ENCODE measurements around the gene ABLIM1. TPM values are rescaled to one million over a fixed set of nuclear protein-coding genes. Genes with fewer than 3 reads are reported as not detected.
A peak's percentile ranks its signal among the peaks of the same experiment; 100 is the strongest.

The ABLIM1 gene
- total and polyA plus RNA-seq, 8 donors = 52.7 to 195 (median 65.5) TPM

GRCh38 chr10:114682121-114682520, 24.0 kb upstream of the ABLIM1 start:
- DNase-seq (no peak), ATAC-seq (no peak)
- H3K27ac ChIP-seq = peak overlapping the region; percentile 68 to 71
- peak overlapping the region in 1 of 2 donors; percentile 35 for H3K4me3 ChIP-seq
- no peaks in the 10 kb centered on the region for H3K9me3 ChIP-seq
- intact Hi-C loops (cut with DNase I) = no loop called here
- H3K4me1 ChIP-seq = peaks cover 29 to 47% of the 10 kb centered on the region in 2 donors
- TF ChIP-seq CTCF (IDR thresholded peaks at IDR 0.05) = no peak
- no peaks in the 10 kb centered on the region for H3K27me3 ChIP-seq
- no peaks in the 10 kb centered on the region for H3K36me3 ChIP-seq

GRCh38 chr10:114681542-114681941, 23.5 kb upstream of the ABLIM1 start:
- no peaks in the 10 kb centered on the region for H3K9me3 ChIP-seq
- intact Hi-C loops (cut with DNase I) = no loop called here
- no peak for TF ChIP-seq CTCF (IDR thresholded peaks at IDR 0.05)
- no peaks in the 10 kb centered on the region for H3K36me3 ChIP-seq
- DNase-seq (no peak), ATAC-seq (no peak)
- no peak overlapping the region for H3K27ac ChIP-seq
- no peak overlapping the region for H3K4me3 ChIP-seq
- no peaks in the 10 kb centered on the region for H3K27me3 ChIP-seq
- H3K4me1 ChIP-seq = peaks cover 29 to 46% of the 10 kb centered on the region in 2 donors

DNA sequence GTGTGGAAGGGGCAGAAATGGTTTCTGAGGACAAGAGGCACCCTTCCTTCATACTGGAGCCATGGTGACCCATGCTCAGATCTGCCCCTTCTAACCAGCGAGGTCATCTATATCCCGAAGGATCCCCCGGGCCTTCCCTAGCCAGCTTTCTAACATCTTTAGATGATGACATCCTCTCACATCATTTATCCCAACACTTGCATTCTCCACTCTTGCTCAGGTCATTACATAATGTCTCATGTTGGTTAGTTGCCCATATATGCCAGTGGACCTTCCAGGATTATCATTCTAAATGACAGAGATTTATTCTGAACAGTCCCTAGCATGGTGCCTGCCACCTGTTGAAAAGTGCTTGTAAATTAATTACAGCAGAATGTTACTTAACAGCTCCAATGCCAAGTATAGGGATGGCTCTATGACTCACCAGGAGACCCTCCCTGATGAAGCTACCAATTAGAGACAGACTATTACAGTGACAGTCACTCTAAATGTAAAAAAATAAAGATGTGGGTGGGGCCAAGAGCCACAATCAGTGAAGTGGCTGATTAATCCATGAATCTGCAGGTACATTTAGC, 22.6 kb upstream of the ABLIM1 start:
- no peak for ATAC-seq
- TF ChIP-seq CTCF (IDR thresholded peaks at IDR 0.05) = no peak
- intact Hi-C loops (cut with DNase I) = no loop called here
- H3K9me3 ChIP-seq = no peaks in the 10 kb centered on the region
- DNase-seq = no peak
- no peaks in the 10 kb centered on the region for H3K36me3 ChIP-seq
- no peak overlapping the region for H3K4me3 ChIP-seq
- H3K27ac ChIP-seq = no peak overlapping the region
- no peaks in the 10 kb centered on the region for H3K27me3 ChIP-seq
- peaks cover 26 to 37% of the 10 kb centered on the region in 2 donors for H3K4me1 ChIP-seq

GRCh38 chr10:114679552-114679951, 21.5 kb upstream of the ABLIM1 start:
- H3K27me3 ChIP-seq = no peaks in the 10 kb centered on the region
- intact Hi-C loops (cut with DNase I) = no loop called here
- no peaks in the 10 kb centered on the region for H3K36me3 ChIP-seq
- ATAC-seq (no peak), DNase-seq (no peak)
- no peak overlapping the region for H3K27ac ChIP-seq
- peaks cover 20 to 26% of the 10 kb centered on the region in 2 donors for H3K4me1 ChIP-seq
- no peaks in the 10 kb centered on the region for H3K9me3 ChIP-seq
- H3K4me3 ChIP-seq = no peak overlapping the region
- no peak for TF ChIP-seq CTCF (IDR thresholded peaks at IDR 0.05)

DNA sequence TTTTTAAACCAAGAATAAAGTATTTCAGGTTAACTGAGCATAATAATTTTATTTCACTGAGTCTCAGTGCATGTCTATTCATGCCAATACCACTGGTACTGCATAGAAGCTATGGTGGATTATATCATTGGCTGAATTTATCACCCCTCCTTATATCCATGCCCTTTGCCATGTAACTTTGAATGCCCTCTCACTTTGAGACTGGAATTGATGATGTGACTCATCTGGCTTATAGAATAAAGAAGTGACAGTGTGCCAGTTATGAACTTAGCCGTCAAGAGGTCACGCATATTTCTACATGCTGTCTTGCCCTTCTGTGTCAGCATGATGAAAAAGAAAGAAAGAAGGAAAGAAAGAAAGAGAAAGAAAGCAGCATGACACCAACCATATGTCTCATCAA, 20.7 kb upstream of the ABLIM1 start:
- Histone ChIP-seq H3K36me3 (no peaks in the 10 kb centered on the region), H3K27me3 (no peaks in the 10 kb centered on the region), H3K27ac (no peak overlapping the region), H3K9me3 (no peaks in the 10 kb centered on the region), H3K4me3 (no peak overlapping the region), H3K4me1 (peaks cover 15 to 22% of the 10 kb centered on the region in 2 donors)
- ATAC-seq = no peak
- intact Hi-C loops (cut with DNase I) = no loop called here
- DNase-seq = no peak
- TF ChIP-seq CTCF (IDR thresholded peaks at IDR 0.05) = no peak

Measured in left lung (tissue), 10 donors.